NCI-H1048 (cell line): ENCODE results near the gene TIMM8A.
"Not testable (repeated sequence)": the region's sequence is repeated elsewhere in the genome, so short reads cannot be mapped to it uniquely, and the experiment has no call there.

Experiments
- DNase-seq: peaks from one replicate; lab custom pipeline; 2025; lab: John Stamatoyannopoulos, UW

TIMM8A gene

DNA sequence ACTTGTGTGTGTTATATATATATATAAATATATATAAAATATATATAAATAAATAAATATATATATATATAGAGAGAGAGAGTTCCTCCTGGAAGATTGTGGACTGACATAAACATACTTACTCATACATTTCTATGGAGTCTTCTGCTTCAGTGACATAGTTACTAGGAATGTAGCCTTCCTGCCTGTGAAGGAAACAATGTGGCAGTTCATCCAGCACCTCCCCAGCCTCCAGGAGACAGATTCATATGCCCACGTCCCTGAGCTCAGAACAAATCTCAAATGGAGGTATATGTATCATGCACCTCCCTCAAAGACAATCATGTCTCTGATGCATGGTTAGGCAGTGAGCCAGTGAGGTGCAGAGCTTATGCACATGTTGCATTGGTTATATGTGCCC, 11.4 kb upstream of the TIMM8A start:
- DNase-seq = no peak

DNA sequence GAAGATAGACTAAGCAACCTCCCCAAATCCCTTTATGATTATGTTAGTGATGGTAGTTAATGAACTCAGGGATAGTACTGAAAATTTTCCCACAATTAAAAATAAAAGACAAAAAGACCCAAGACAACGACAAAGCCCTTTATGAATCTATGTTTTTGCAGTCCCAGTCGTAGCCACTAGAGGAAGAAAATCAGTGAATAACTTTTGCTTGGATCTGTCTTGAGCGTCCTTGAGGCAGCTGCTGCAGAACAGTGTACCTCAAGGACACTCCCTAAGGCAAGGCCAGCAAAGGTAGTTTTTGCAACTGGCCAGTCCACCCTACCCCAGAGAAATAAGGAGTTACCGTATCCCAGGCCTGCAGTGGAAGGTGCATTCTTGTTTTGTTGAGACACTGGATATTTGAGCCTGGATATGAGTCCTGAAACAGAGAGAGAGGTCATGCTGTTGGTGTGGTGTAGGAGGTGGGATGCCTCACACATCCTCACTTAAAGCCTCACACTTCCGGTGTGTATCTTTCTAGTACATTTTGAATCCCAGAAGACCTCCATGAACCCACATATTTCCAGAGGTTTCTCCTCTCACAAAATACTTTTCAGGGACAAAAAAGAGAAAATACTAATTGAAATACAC, 8.7 kb upstream of the TIMM8A start:
- no peak for DNase-seq

DNA sequence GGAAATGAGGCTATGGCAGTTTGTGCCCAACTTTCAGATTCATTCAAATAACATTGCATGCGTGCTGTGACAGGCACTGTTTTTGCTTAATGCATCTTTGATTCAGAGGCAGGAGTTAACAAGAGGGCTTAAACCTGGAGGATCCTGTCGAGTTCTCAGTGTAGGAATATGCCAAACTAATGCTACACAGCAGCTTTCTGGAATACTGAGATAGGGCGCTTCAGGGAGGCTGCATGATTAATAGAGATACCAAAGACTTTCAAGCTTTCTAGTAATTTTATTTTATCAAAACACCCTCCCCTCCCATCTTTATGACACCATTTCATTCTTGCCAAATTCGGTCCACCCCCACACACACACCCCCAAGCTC, 636 bp upstream of the TIMM8A start:
- DNase-seq = no peak

- no peak for DNase-seq
Observed at GRCh38 chrX:101347859-101348451, 587 bp downstream of the TIMM8A start.

DNA sequence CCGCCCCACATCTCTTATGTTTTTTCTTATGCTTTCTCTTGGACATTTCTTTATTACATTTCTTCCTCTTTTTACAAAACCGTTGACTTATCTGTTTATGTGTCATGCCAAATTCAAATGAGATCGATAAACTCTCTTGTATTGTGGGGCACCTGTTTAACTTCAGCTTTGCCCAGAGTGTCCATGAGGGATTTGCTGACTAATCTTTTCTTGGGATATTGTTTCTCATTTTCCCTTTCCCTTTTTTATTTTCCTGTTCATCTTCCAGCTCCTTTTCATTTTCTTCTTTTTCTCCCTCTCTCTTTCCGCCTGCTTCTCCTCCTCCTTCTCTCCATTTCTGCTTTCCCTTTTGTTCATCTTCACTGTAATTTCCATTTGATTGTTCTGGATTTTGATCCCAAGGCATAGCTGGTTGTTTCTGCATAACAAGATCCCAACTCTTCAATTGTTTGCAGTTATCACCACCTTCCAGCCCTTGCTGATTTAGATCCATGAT, 10.7 kb downstream of the TIMM8A start:
- DNase-seq = no peak

GRCh38 chrX:101334310-101334709, 14.2 kb downstream of the TIMM8A start:
- DNase-seq = not testable (repeated sequence)

- not testable (repeated sequence) for DNase-seq
Observed at GRCh38 chrX:101326600-101326999, 21.9 kb downstream of the TIMM8A start.

DNA sequence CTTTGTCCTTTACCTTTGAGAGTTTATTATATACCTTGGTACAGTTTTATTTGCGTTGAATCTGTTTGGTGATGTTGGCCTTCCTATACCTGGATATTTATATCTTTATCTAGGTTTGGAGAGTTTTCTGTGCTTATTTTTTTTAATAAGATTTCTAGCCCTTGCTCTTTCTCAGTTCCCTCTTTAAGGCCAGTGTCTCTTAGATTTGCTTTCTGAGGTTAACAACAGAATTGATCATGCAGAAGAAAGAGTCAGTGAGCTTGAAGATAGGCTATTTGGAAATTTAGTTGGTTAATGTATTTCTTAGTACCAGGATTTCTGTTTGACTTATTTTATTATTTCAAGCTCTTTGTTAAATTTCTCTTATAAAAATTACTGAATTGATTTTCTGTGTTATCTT, 44.8 kb downstream of the TIMM8A start:
- DNase-seq = no peak
